ENCODE data around the gene OVCA2. TPM values are rescaled to one million over a fixed set of nuclear protein-coding genes. Genes with fewer than 3 reads are reported as not detected.
A peak's percentile ranks its signal among the peaks of the same experiment; 100 is the strongest.

The OVCA2 gene
- total RNA-seq, 1 experiment from 2014 or later: 24.6 TPM

- Mint-ChIP-seq H3K36me3 (ENCODE audit: insufficient read depth in 1 of 3, low read depth in 3 of 3) (peaks cover 0 to 22% (median 10%) of the 10 kb centered on the region in 3 experiments; a peak in 4 of 7 replicates), H3K4me1 (peaks cover 15 to 17% of the 10 kb centered on the region in 2 experiments), H3K27me3 (ENCODE audit: low read depth) (no peaks in the 10 kb centered on the region; the same call in 1 of the 2 replicates), H3K27ac (peak overlapping the region in 1 of 3 experiments; percentile 16; a peak in 1 of 7 replicates), H3K9me3 (no peaks in the 10 kb centered on the region), H3K4me3 (no peak overlapping the region)
- no peak overlapping the region for H4K91ac ChIP-seq (ENCODE audit: insufficient read length, low read depth, low read length)
- H3K23ac ChIP-seq (ENCODE audit: insufficient read length, low read depth, low read length): no peak overlapping the region
- no peak overlapping the region for H2AFZ ChIP-seq (ENCODE audit: low read length)
- H3K56ac ChIP-seq (ENCODE audit: insufficient read length, low read depth, low read length): no peak overlapping the region
- no peaks in the 10 kb centered on the region for H3K4me1 ChIP-seq (ENCODE audit: insufficient read depth, low read length)
- no peak overlapping the region for H3K4me2 ChIP-seq (ENCODE audit: insufficient read depth, insufficient read length, low read length)
- no peak overlapping the region for H4K8ac ChIP-seq (replicated peaks; ENCODE audit: insufficient read length, low read depth, low read length)
- H4K20me1 ChIP-seq (ENCODE audit: control insufficient read depth, insufficient read depth, insufficient read length): no peaks in the 10 kb centered on the region
- no peak overlapping the region for H3K27ac ChIP-seq (ENCODE audit: insufficient read length, low read depth, low read length)
- DNase-seq: no peak
- H3K79me2 ChIP-seq (ENCODE audit: insufficient read depth, low read length): no peaks in the 10 kb centered on the region
- H2BK12ac ChIP-seq (ENCODE audit: insufficient read length, low read depth, low read length): no peak overlapping the region
- no peak overlapping the region for H2BK15ac ChIP-seq (ENCODE audit: low read depth, low read length)
- no peak overlapping the region for H3K4ac ChIP-seq (ENCODE audit: low read depth, low read length)
- no peak overlapping the region for H2BK5ac ChIP-seq (ENCODE audit: insufficient read length, low read length)
- H3K14ac ChIP-seq (ENCODE audit: insufficient read depth, low read length): no peak overlapping the region
- H4K5ac ChIP-seq (ENCODE audit: insufficient read length, low read depth, low read length): no peak overlapping the region
- H3K23me2 ChIP-seq (ENCODE audit: insufficient read length, low read depth, low read length, poor library complexity, severe bottlenecking): no peaks in the 10 kb centered on the region
- H2AK5ac ChIP-seq (ENCODE audit: insufficient read length, low read length): no peak overlapping the region
- H3T11ph ChIP-seq (ENCODE audit: low read length): no peak overlapping the region
- WGBS (ENCODE audit: extremely low coverage, insufficient read length, low lambda C conversion rate): no CpG with 5 or more reads among the region's 5 CpGs
- H2BK120ac ChIP-seq (ENCODE audit: low read depth, low read length, poor library complexity, severe bottlenecking): no peak overlapping the region
- TF ChIP-seq CTCF (conservative IDR thresholded peaks at IDR 0.05): no peak
- no peaks in the 10 kb centered on the region for H3K9me3 ChIP-seq (ENCODE audit: control insufficient read depth, low read depth, low read length)
- no peak overlapping the region for H3K9ac ChIP-seq (ENCODE audit: extremely low read depth, insufficient read length, low read length)
- no peak overlapping the region for H3K18ac ChIP-seq (ENCODE audit: insufficient read length, low read depth, low read length)
- no peak overlapping the region for H2BK20ac ChIP-seq (ENCODE audit: low read depth, low read length, poor library complexity, severe bottlenecking)
- no peaks in the 10 kb centered on the region for H3K79me1 ChIP-seq (ENCODE audit: insufficient read depth, low read depth, low read length, poor library complexity, severe bottlenecking)
- H3K27me3 ChIP-seq (ENCODE audit: insufficient read depth, low read length): no peaks in the 10 kb centered on the region
These were observed 43.8 kb downstream of the OVCA2 start for GRCh38 chr17:2085648-2085949.

Data from H9 (cell line).